Fibroblast of mammary gland (primary cell): ENCODE data around the gene RIPK3.

Experiments used
- DNase-seq: peaks from one replicate; pipeline ENCODE4 v3.0.0-alpha.2; 2010; ENCODE audit warnings: low read depth
- H3K4me3 ChIP-seq: 2 replicates; pipeline ENCODE4 v1.5.1; 2011; ENCODE audit warnings: low read depth, mild to moderate bottlenecking, low read length, moderate library complexity; ENCODE audit not compliant: control insufficient read depth
- CTCF ChIP-seq: conservative IDR thresholded peaks from 2 replicates; pipeline ENCODE4 v1.5.1; 2011; ENCODE audit warnings: low read depth, low read length, inconsistent platforms; ENCODE audit not compliant: control insufficient read depth, insufficient read depth

The RIPK3 gene

GRCh38 chr14:24310265-24310645, 29.5 kb downstream of the RIPK3 start:
- DNase-seq: no peak
- H3K4me3 ChIP-seq: no peak overlapping the region

GRCh38 chr14:24309538-24310264, 30.1 kb downstream of the RIPK3 start, which contains the start of gene LTB4R2:
TSS of gene LTB4R2 (plus strand) at chr14:24310140. CDS start at chr14:24310665, 525 bp downstream.
- TF ChIP-seq CTCF: no peak
- no peak for DNase-seq
- peak within 1 kb of the TSS; percentile 15 for H3K4me3 ChIP-seq

More at GRCh38 chr14:24310265-24310645, 29.5 kb downstream of the RIPK3 start:
- no peak for TF ChIP-seq CTCF

GRCh38 chr14:24308342-24309124, 31.3 kb downstream of the RIPK3 start:
- no peak for DNase-seq
- TF ChIP-seq CTCF: no peak

GRCh38 chr14:24307575-24308341, 32.0 kb downstream of the RIPK3 start, which contains the start of gene CIDEB:
TSS of gene CIDEB (minus strand) at chr14:24307977. CDS start at chr14:24307858, 119 bp downstream.
- TF ChIP-seq CTCF: peak; percentile 96
- DNase-seq: peak; percentile 60
- no peak within 1 kb of the TSS for H3K4me3 ChIP-seq

More at GRCh38 chr14:24308342-24309124, 31.3 kb downstream of the RIPK3 start:
- no peak overlapping the region for H3K4me3 ChIP-seq

- no peak for DNase-seq
- H3K4me3 ChIP-seq: no peak overlapping the region
- TF ChIP-seq CTCF: no peak
These were observed 32.6 kb downstream of the RIPK3 start for GRCh38 chr14:24307156-24307574.

GRCh38 chr14:24304019-24304387, 35.8 kb downstream of the RIPK3 start:
- TF ChIP-seq CTCF: no peak

More at GRCh38 chr14:24304019-24304387, 35.8 kb downstream of the RIPK3 start:
- no peak overlapping the region for H3K4me3 ChIP-seq
- DNase-seq: no peak
